GM12878 (cell line): ENCODE results near the gene CERT1. TPM values are rescaled to one million over a fixed set of nuclear protein-coding genes. Genes with fewer than 3 reads are reported as not detected.

ENCODE experiments used
- ATAC-seq: fragments of 200-7000 bp; cut with Tn5 transposase; 3 replicates; pipeline ENCODE4 v1.9.1; 2020; ENCODE audit warnings: mild to moderate bottlenecking, moderate library complexity
- BruUV-seq: library from RNA; stranded (reverse); fragments of 400-500 nt; replicated peaks from 2 replicates; lab custom pipeline; 2021; lab: Mats Ljungman, UMichigan
- CTCF ChIA-PET: fragments of 300-600 bp; sonication (Branson Sonifier 250); formaldehyde crosslinking; extraction: SDS; loops from one replicate; lab custom pipeline; 2021; ENCODE audit warnings: inconsistent platforms; lab: Yijun Ruan, JAX
- POLR2A ChIA-PET: fragments of 350-600 bp; formaldehyde crosslinking; extraction: SDS; loops from one replicate; lab custom pipeline; 2021; ENCODE audit warnings: inconsistent platforms; lab: Charles Lee
- RAD21 ChIA-PET: fragments of 300-600 bp; sonication (Branson Sonifier 250); formaldehyde crosslinking; loops from one replicate; lab custom pipeline; 2023; ENCODE audit warnings: antibody characterized with exemption; ENCODE audit not compliant: unreplicated experiment; lab: Charles Lee
- SMC1A ChIA-PET: fragments of 300-600 bp; sonication (Branson Sonifier 250); formaldehyde crosslinking; loops from one replicate; lab custom pipeline; 2023; ENCODE audit not compliant: unreplicated experiment, uncharacterized antibody; lab: Charles Lee
- DNase-seq: peaks from one replicate; pipeline ENCODE4 v3.0.0-alpha.2; 2011; ENCODE audit warnings: low read depth, low spot score
- FAIRE-seq: peaks from 3 replicates; lab custom pipeline; 2011; peaks lifted over from hg19 to GRCh38; lab: Jason Lieb, UNC
- H2AFZ ChIP-seq: 2 replicates; pipeline ENCODE4 v1.6.0; 2011; ENCODE audit warnings: low read depth, low read length, control low read depth; ENCODE audit not compliant: control insufficient read depth
- H3K27ac ChIP-seq: 2 replicates; pipeline ENCODE4 v1.5.1; 2011; ENCODE audit warnings: control low read depth; ENCODE audit not compliant: control insufficient read depth, insufficient read depth
- H3K27me3 ChIP-seq, 2 experiments: replicated peaks in 1 of 2; 2 replicates each; pipeline versions ENCODE4 v1.6.0 to v1.6.1; 2011; ENCODE audit warnings: low read length in 1 of 2; ENCODE audit not compliant: control insufficient read depth in 2 of 2, insufficient read depth in 2 of 2
- H3K36me3 ChIP-seq, 2 experiments: 2 replicates each; pipeline ENCODE4 v1.5.1; 2011; ENCODE audit warnings: low read length in 1 of 2; ENCODE audit not compliant: control insufficient read depth in 2 of 2, insufficient read depth in 2 of 2
- H3K4me1 ChIP-seq: 2 replicates; pipeline ENCODE4 v1.6.1; 2011; ENCODE audit warnings: mild to moderate bottlenecking, low read length, moderate library complexity, mixed read lengths; ENCODE audit not compliant: control insufficient read depth, insufficient read depth
- H3K4me2 ChIP-seq: 2 replicates; pipeline ENCODE4 v1.6.0; 2011; ENCODE audit warnings: control low read depth; ENCODE audit not compliant: control insufficient read depth, insufficient read depth
- H3K4me3 ChIP-seq: fragments of 200-600 bp; sonication (generic); 2 replicates; pipeline ENCODE4 v1.5.1; 2016
- H3K79me2 ChIP-seq: 2 replicates; pipeline ENCODE4 v1.6.0; 2011; ENCODE audit warnings: low read length; ENCODE audit not compliant: control insufficient read depth, insufficient read depth
- H3K9ac ChIP-seq: 2 replicates; pipeline ENCODE4 v1.8.0; 2011; ENCODE audit warnings: low read length, control low read depth, mixed read lengths; ENCODE audit not compliant: control insufficient read depth, insufficient read depth
- H3K9me3 ChIP-seq: replicated peaks from 3 replicates; pipeline ENCODE4 v1.5.1; 2011; ENCODE audit warnings: mild to moderate bottlenecking, low read length; ENCODE audit not compliant: control insufficient read depth, insufficient read depth
- H4K20me1 ChIP-seq: 2 replicates; pipeline ENCODE4 v1.6.0; 2011; ENCODE audit not compliant: control insufficient read depth, insufficient read depth
- BACH1 ChIP-seq: fragments of 450-650 bp; IDR thresholded peaks from 2 replicates; pipeline ENCODE4 v1.6.1; 2017; ENCODE audit warnings: mild to moderate bottlenecking, borderline replicate concordance
- CHD4 ChIP-seq: fragments of 200-600 bp; sonication (generic); IDR thresholded peaks from 2 replicates; pipeline ENCODE4 v1.6.1; 2016; ENCODE audit warnings: mild to moderate bottlenecking
- CUX1 ChIP-seq: IDR thresholded peaks from 2 replicates; pipeline ENCODE4 v1.6.1; 2012; ENCODE audit warnings: improper control_type of control experiment, low read depth, low read length; ENCODE audit not compliant: insufficient replicate concordance
- EED ChIP-seq: sonication (generic); IDR thresholded peaks from 2 replicates; pipeline ENCODE4 v1.6.1; 2016; ENCODE audit warnings: antibody characterized with exemption, low read depth
- ETV6 ChIP-seq, 2 experiments: fragments of 450-650 bp in 1 of 2; IDR thresholded peaks in 1 of 2; conservative IDR thresholded peaks in 1 of 2; 2 replicates each; pipeline ENCODE4 v1.6.1; 2014; ENCODE audit warnings: antibody characterized with exemption in 1 of 2, borderline replicate concordance in 1 of 2, low read depth in 1 of 2, mild to moderate bottlenecking in 1 of 2, moderate library complexity in 1 of 2
- GABPA ChIP-seq: IDR thresholded peaks from 2 replicates; pipeline ENCODE4 v1.6.1; 2014; ENCODE audit warnings: antibody characterized with exemption, low read depth, mild to moderate bottlenecking, inconsistent platforms
- HSF1 ChIP-seq: fragments of 150-350 bp; IDR thresholded peaks from 2 replicates; pipeline ENCODE4 v1.6.1; 2014; ENCODE audit warnings: mild to moderate bottlenecking, low read depth, low read length
- MLLT1 ChIP-seq: fragments of 450-650 bp; IDR thresholded peaks from 2 replicates; pipeline ENCODE4 v1.6.1; 2016; ENCODE audit warnings: mild to moderate bottlenecking
- PAX5 ChIP-seq: IDR thresholded peaks from 2 replicates; pipeline ENCODE4 v1.6.1; 2011; ENCODE audit warnings: low read depth, low read length, borderline replicate concordance
- POU2F2 ChIP-seq: IDR thresholded peaks from 3 replicates; pipeline ENCODE4 v1.6.1; 2011; ENCODE audit warnings: low read depth, mild to moderate bottlenecking, low read length, borderline replicate concordance
- RBBP5 ChIP-seq: fragments of 200-600 bp; sonication (generic); conservative IDR thresholded peaks from 2 replicates; pipeline ENCODE4 v1.6.1; 2016
- RCOR1 ChIP-seq: conservative IDR thresholded peaks from 2 replicates; pipeline ENCODE4 v1.6.1; 2012; ENCODE audit warnings: low read depth, low read length, improper control_type of control experiment
- SPI1 ChIP-seq: IDR thresholded peaks from 2 replicates; pipeline ENCODE4 v1.6.1; 2011; ENCODE audit warnings: low read depth, mild to moderate bottlenecking, low read length, moderate library complexity, borderline replicate concordance; ENCODE audit not compliant: insufficient read depth
- SUZ12 ChIP-seq: fragments of 200-600 bp; sonication (generic); IDR thresholded peaks from one replicate; pipeline ENCODE4 v1.6.1; 2018; ENCODE audit warnings: antibody characterized with exemption, mild to moderate bottlenecking; ENCODE audit not compliant: unreplicated experiment
- WGBS: methylation state at CpG from one replicate; pipeline ENCODE4 v1.1.6; 2016; ENCODE audit warnings: low lambda C conversion rate; ENCODE audit not compliant: insufficient replicate concordance, insufficient coverage; ENCODE audit errors: missing lambda C conversion rate; 5-methylcytosine and 5-hydroxymethylcytosine counted together
- in situ Hi-C: fragments of 300-500 bp; cut with MboI; formaldehyde crosslinking; loops from 9 replicates; pipeline ENCODE4 v1.14.3; 2018; ENCODE audit warnings: mixed read lengths
- intact Hi-C: fragments of 100-400 bp; cut with micrococcal nuclease; formaldehyde crosslinking; loops from one replicate; pipeline ENCODE4 v1.14.2; 2022; ENCODE audit not compliant: unreplicated experiment
- polyA plus RNA-seq, 11 experiments: library from polyadenylated mRNA; depleted of rRNA in 4 of 11; unstranded in 6 of 11; stranded (reverse) in 5 of 11; fragments of >200 nt; fragmentation: Nextera tagmentation in 4 of 11; fragmentation: Illumina TruSeq in 1 of 11; extraction: Ambion mirVana in 4 of 11; extraction: Trizol in 1 of 11; gene quantifications; 1 replicate in 1 of 11; 2 replicates in 10 of 11; pipeline versions ENCODE4 v1.2.1 to v1.2.3, GENCODE V29; 2011 to 2016; ENCODE audit warnings: inconsistent platforms in 2 of 11, missing spikeins in 2 of 11, low read depth in 1 of 11
- total RNA-seq, 4 experiments: library from RNA; depleted of rRNA in 3 of 4; stranded (reverse); fragments of >200 nt in 3 of 4; fragmentation: Illumina TruSeq in 1 of 4; extraction: Trizol in 1 of 4; gene quantifications; 2 replicates each; pipeline versions ENCODE4 v1.2.1 to v1.2.3, GENCODE V29; 2013 to 2021

The CERT1 gene
- total and polyA plus RNA-seq, 10 of the 15 experiments (the other 5 are each of a cell fraction or from before 2014, with no cell fraction given) = 7.7 to 36.7 (median 25.6) TPM

GRCh38 chr5:75545131-75545530, 33.7 kb upstream of the CERT1 start:
- Histone ChIP-seq H3K27me3 (no peaks in the 10 kb centered on the region), H2AFZ (no peak overlapping the region), H3K27ac (no peak overlapping the region), H3K4me3 (no peak overlapping the region), H3K9ac (no peak overlapping the region), H3K4me2 (no peak overlapping the region), H3K4me1 (no peaks in the 10 kb centered on the region), H3K36me3 (peaks cover 2 to 4% of the 10 kb centered on the region in 2 experiments; a peak in 2 of 4 replicates), H3K79me2 (peaks cover 16% of the 10 kb centered on the region), H4K20me1 (no peaks in the 10 kb centered on the region), H3K9me3 (peaks cover 1% of the 10 kb centered on the region; the same call in 2 of the 3 replicates)
- SMC1A ChIA-PET = interaction anchor here (1.0 to 1.5 kb wide), 4 partner anchors 8 to 37 kb away, joined by 3 to 4 read pairs (median 3); no protein-coding TSS in a partner anchor
- BruUV-seq = no TSS peak
- no peak for ATAC-seq
- RAD21 ChIA-PET = no interaction called here
- POLR2A ChIA-PET = no interaction called here
- CTCF ChIA-PET = no interaction called here
- DNase-seq = no peak
- intact Hi-C loops = no loop called here
- no peak for TF ChIP-seq MLLT1
- TF ChIP-seq SPI1 = no peak
- no peak for TF ChIP-seq BACH1
- no peak for TF ChIP-seq RBBP5
- TF ChIP-seq CHD4 = no peak
- no peak for TF ChIP-seq ETV6 (conservative IDR thresholded peaks at IDR 0.05 in 1 of 2, IDR thresholded peaks at IDR 0.05 in 1 of 2; ENCODE audit: borderline replicate concordance in 1 of 2, low read depth in 1 of 2)
- TF ChIP-seq RCOR1 = no peak
- TF ChIP-seq SUZ12 = no peak
- no peak for TF ChIP-seq POU2F2
- no peak for TF ChIP-seq GABPA
- TF ChIP-seq EED = no peak
- TF ChIP-seq HSF1 = no peak
- no peak for TF ChIP-seq CUX1
- TF ChIP-seq PAX5 = no peak
- no peak for FAIRE-seq
- in situ Hi-C loops = no loop called here
- WGBS = 100% methylated on average over 2 of the region's 2 CpGs
